ENCODE measurements around the gene MAP6. TPM values are rescaled to one million over a fixed set of nuclear protein-coding genes. Genes with fewer than 3 reads are reported as not detected.
A peak's percentile ranks its signal among the peaks of the same experiment; 100 is the strongest.

Gene MAP6
- total RNA-seq, 4 donors from 2014 or later, result 0.22 to 0.33 (median 0.25) TPM; not detected in 1

DNA sequence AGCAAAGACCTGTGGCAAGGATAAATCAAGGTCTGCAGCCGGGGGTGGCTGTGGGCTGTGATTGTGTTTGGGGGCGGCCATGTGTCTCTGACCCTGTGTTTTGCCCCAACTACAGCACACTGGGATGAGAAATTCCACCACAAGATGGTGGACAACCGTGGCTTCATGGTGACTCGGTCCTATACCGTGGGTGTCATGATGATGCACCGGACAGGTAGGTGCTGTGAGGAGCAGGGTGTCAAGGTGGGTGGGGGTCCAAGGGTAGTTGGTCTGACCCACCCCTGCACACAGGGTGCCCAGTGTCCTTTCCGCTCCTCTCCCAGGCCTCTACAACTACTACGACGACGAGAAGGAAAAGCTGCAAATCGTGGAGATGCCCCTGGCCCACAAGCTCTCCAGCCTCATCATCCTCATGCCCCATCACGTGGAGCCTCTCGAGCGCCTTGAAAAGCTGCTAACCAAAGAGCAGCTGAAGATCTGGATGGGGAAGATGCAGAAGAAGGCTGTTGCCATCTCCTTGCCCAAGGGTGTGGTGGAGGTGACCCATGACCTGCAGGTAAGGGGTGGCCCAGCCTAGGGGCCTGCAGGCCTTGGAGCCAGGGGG, 100.1 kb downstream of the MAP6 start:
- in situ Hi-C loops (cut with MboI; ENCODE audit: low sequenced_read_pairs in 4 of 4), result no loop called here
- H3K4me3 ChIP-seq, result no peak overlapping the region
- H3K9me3 ChIP-seq, result no peaks in the 10 kb centered on the region
- intact Hi-C loops (cut with DNase I; ENCODE audit: low total_unique reads), result no loop called here
- H3K27me3 ChIP-seq, result no peaks in the 10 kb centered on the region
- H3K36me3 ChIP-seq, result peaks cover 0 to 62% of the 10 kb centered on the region in 2 donors
- TF ChIP-seq POLR2A (IDR thresholded peaks at IDR 0.05), result no peak
- TF ChIP-seq, protein P1, sequence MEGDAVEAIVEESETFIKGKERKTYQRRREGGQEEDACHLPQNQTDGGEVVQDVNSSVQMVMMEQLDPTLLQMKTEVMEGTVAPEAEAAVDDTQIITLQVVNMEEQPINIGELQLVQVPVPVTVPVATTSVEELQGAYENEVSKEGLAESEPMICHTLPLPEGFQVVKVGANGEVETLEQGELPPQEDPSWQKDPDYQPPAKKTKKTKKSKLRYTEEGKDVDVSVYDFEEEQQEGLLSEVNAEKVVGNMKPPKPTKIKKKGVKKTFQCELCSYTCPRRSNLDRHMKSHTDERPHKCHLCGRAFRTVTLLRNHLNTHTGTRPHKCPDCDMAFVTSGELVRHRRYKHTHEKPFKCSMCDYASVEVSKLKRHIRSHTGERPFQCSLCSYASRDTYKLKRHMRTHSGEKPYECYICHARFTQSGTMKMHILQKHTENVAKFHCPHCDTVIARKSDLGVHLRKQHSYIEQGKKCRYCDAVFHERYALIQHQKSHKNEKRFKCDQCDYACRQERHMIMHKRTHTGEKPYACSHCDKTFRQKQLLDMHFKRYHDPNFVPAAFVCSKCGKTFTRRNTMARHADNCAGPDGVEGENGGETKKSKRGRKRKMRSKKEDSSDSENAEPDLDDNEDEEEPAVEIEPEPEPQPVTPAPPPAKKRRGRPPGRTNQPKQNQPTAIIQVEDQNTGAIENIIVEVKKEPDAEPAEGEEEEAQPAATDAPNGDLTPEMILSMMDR (IDR thresholded peaks at IDR 0.05 in 4 of 5, conservative IDR thresholded peaks at IDR 0.05 in 1 of 5), result no peak
- ATAC-seq (no peak), DNase-seq (no peak)
- no peak overlapping the region for H3K27ac ChIP-seq
- peaks cover 38 to 46% of the 10 kb centered on the region in 2 donors for H3K4me1 ChIP-seq

DNA sequence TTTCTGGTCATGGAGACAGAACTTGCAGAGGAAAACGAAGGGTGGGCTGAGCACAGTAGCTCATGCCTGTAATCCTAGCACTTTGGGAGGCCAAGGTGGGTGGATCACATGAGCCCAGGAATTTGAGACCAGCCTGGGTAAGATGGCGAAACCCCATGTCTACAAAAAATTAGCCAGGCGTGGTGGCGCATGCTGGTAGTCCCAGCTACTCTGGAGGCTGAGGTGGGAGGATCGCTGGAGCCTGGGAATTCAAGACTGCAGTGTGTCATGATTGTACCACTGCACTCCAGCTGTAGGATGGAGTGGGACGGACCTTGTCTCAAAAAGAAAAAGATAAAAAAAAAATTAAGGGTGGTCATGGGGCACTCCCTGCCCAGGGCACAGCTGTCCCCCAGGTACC, 100.9 kb downstream of the MAP6 start:
- DNase-seq, result no peak
- intact Hi-C loops (cut with DNase I; ENCODE audit: low total_unique reads), result no loop called here
- no peak for ATAC-seq

DNA sequence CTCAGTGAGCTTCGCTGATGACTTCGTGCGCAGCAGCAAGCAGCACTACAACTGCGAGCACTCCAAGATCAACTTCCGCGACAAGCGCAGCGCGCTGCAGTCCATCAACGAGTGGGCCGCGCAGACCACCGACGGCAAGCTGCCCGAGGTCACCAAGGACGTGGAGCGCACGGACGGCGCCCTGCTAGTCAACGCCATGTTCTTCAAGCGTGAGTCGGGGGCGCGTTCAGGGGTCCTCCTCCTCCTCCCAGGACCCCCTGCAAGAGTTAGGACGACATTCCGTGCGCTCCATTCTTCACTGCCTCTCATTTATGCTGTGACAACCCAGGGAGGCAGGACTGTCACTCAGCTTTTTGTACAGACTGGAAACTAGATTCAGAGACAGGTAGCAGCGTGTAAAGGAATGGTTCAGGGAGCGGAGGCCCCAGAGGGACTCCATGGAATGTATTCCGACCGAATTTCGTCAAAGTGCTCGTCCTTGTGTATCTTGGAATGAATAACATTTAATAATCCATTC, 102.0 kb downstream of the MAP6 start:
- Histone ChIP-seq H3K27ac (no peak overlapping the region), H3K4me3 (no peak overlapping the region), H3K36me3 (peaks cover 0 to 53% of the 10 kb centered on the region in 2 donors), H3K9me3 (no peaks in the 10 kb centered on the region), H3K27me3 (no peaks in the 10 kb centered on the region), H3K4me1 (peaks cover 31 to 44% of the 10 kb centered on the region in 2 donors)
- ATAC-seq, result no peak
- intact Hi-C loops (cut with DNase I; ENCODE audit: low total_unique reads), result no loop called here
- in situ Hi-C loops (cut with MboI; ENCODE audit: low sequenced_read_pairs in 4 of 4), result no loop called here
- DNase-seq, result no peak
- no peak for TF ChIP-seq POLR2A (IDR thresholded peaks at IDR 0.05)
- TF ChIP-seq, protein P1 (IDR thresholded peaks at IDR 0.05 in 4 of 5, conservative IDR thresholded peaks at IDR 0.05 in 1 of 5), result no peak

More for the DNA sequence above, 100.9 kb downstream of the MAP6 start:
- no peaks in the 10 kb centered on the region for H3K9me3 ChIP-seq
- TF ChIP-seq, protein P1 (IDR thresholded peaks at IDR 0.05 in 4 of 5, conservative IDR thresholded peaks at IDR 0.05 in 1 of 5), result no peak
- TF ChIP-seq POLR2A (IDR thresholded peaks at IDR 0.05), result no peak
- no peak overlapping the region for H3K4me3 ChIP-seq
- H3K27ac ChIP-seq, result peak overlapping the region in 1 of 4 donors; percentile 7
- peaks cover 0 to 62% of the 10 kb centered on the region in 2 donors for H3K36me3 ChIP-seq
- H3K4me1 ChIP-seq, result peaks cover 41 to 49% of the 10 kb centered on the region in 2 donors
- in situ Hi-C loops (cut with MboI; ENCODE audit: low sequenced_read_pairs in 4 of 4), result no loop called here
- no peaks in the 10 kb centered on the region for H3K27me3 ChIP-seq

DNA sequence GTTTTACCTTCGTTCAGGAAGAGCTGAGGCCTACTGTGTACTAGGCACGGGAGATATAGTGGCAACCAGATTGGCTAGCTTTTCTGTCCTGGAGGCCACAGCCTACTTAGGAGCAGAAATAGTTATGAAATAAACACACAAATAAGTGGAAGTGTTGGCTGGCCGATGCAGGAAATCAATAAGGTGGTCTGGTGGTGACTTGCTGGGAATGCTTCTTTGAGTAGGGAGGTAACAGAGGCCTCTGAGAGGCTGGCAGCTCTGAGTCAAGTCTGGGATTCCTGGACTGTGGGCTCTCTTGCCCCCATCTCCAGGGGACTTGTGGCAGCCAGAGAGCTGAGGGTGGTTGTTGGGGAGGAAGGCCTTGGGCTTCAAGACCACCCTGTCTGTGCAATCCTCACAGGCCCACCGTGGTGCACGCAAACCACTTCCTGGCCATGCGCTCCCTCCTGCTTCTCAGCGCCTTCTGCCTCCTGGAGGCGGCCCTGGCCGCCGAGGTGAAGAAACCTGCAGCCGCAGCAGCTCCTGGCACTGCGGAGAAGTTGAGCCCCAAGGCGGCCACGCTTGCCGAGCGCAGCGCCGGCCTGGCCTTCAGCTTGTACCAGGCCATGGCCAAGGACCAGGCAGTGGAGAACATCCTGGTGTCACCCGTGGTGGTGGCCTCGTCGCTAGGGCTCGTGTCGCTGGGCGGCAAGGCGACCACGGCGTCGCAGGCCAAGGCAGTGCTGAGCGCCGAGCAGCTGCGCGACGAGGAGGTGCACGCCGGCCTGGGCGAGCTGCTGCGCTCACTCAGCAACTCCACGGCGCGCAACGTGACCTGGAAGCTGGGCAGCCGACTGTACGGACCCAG, 102.7 kb downstream of the MAP6 start:
- in situ Hi-C loops (cut with MboI; ENCODE audit: low sequenced_read_pairs in 4 of 4), result no loop called here
- Histone ChIP-seq H3K27me3 (no peaks in the 10 kb centered on the region), H3K9me3 (no peaks in the 10 kb centered on the region), H3K4me3 (no peak overlapping the region), H3K27ac (peak overlapping the region; percentile 5 to 100 (median 96)), H3K4me1 (peaks cover 31 to 46% of the 10 kb centered on the region in 2 donors), H3K36me3 (peaks cover 0 to 46% of the 10 kb centered on the region in 2 donors)
- TF ChIP-seq, protein P1 (IDR thresholded peaks at IDR 0.05 in 4 of 5, conservative IDR thresholded peaks at IDR 0.05 in 1 of 5), result no peak
- TF ChIP-seq POLR2A (IDR thresholded peaks at IDR 0.05), result no peak
- intact Hi-C loops (cut with DNase I; ENCODE audit: low total_unique reads), result no loop called here
- DNase-seq (no peak), ATAC-seq (no peak)
